Fibroblast of lung (primary cell): ENCODE measurements around the gene BTN2A1. TPM values are rescaled to one million over a fixed set of nuclear protein-coding genes. Genes with fewer than 3 reads are reported as not detected.

Experiments
- DNase-seq, 2 donors: peaks; one replicate each; pipeline versions ENCODE4 v3.0.0 to v3.0.0-alpha.2; 2010; ENCODE audit warnings: low read depth in 2 of 2
- H2AFZ ChIP-seq: 2 replicates; pipeline ENCODE4 v1.5.1; 2012; ENCODE audit warnings: low read length, control low read depth, inconsistent platforms
- H3K27ac ChIP-seq: 2 replicates; pipeline ENCODE4 v1.5.1; 2011; ENCODE audit warnings: low read length, control low read depth; ENCODE audit not compliant: insufficient read depth
- H3K27me3 ChIP-seq: 2 replicates; pipeline ENCODE4 v1.5.1; 2011; ENCODE audit warnings: mild to moderate bottlenecking, low read length; ENCODE audit not compliant: control insufficient read depth, insufficient read depth
- H3K36me3 ChIP-seq: 2 replicates; pipeline ENCODE4 v1.5.1; 2011; ENCODE audit warnings: low read length; ENCODE audit not compliant: control insufficient read depth, insufficient read depth
- H3K4me1 ChIP-seq: 2 replicates; pipeline ENCODE4 v1.5.1; 2011; ENCODE audit warnings: low read length; ENCODE audit not compliant: control insufficient read depth, insufficient read depth; ENCODE audit errors: extremely low read depth
- H3K4me2 ChIP-seq: 2 replicates; pipeline ENCODE4 v1.5.1; 2011; ENCODE audit warnings: low read length, control low read depth; ENCODE audit not compliant: insufficient read depth; ENCODE audit errors: extremely low read depth
- H3K4me3 ChIP-seq, 4 experiments: fragments of 200-600 bp in 1 of 4; sonication (generic) in 1 of 4; replicated peaks in 1 of 4; 2 replicates each; pipeline ENCODE4 v1.5.1; 2011 to 2016; ENCODE audit warnings: low read length in 4 of 4, low read depth in 3 of 4, mild to moderate bottlenecking in 3 of 4, control low read depth in 2 of 4, inconsistent platforms in 1 of 4, mixed read lengths in 1 of 4; ENCODE audit not compliant: insufficient read depth in 1 of 4; ENCODE audit errors: control extremely low read depth in 1 of 4
- H3K79me2 ChIP-seq: 2 replicates; pipeline ENCODE4 v1.5.1; 2012; ENCODE audit warnings: mild to moderate bottlenecking, low read length, inconsistent platforms; ENCODE audit not compliant: control insufficient read depth, insufficient read depth
- H3K9ac ChIP-seq: 2 replicates; pipeline ENCODE4 v1.5.1; 2011; ENCODE audit warnings: mild to moderate bottlenecking, low read length, control low read depth; ENCODE audit not compliant: insufficient read depth
- H3K9me3 ChIP-seq: 2 replicates; pipeline ENCODE4 v1.5.1; 2012; ENCODE audit warnings: low read depth, low read length; ENCODE audit not compliant: control insufficient read depth, insufficient read depth
- H4K20me1 ChIP-seq: 2 replicates; pipeline ENCODE4 v1.5.1; 2011; ENCODE audit warnings: low read length; ENCODE audit not compliant: control insufficient read depth, insufficient read depth; ENCODE audit errors: extremely low read depth
- EZH2 ChIP-seq: IDR thresholded peaks from 2 replicates; pipeline ENCODE4 v1.5.1; 2012; ENCODE audit warnings: low read length, control low read depth, mild to moderate bottlenecking; ENCODE audit errors: missing control alignments
- polyA plus RNA-seq, 2 donors: library from polyadenylated mRNA; depleted of rRNA in 1 of 2; stranded (reverse) in 1 of 2; unstranded in 1 of 2; fragments of >200 nt; gene quantifications; 2 replicates each; pipeline ENCODE4 v1.2.1, GENCODE V29; 2011 to 2012; ENCODE audit warnings: missing spikeins in 1 of 2
- total RNA-seq: library from RNA; depleted of rRNA; stranded (reverse); fragments of >200 nt; gene quantifications from 2 replicates; pipeline ENCODE4 v1.2.1, GENCODE V29; 2014
- TF ChIP-seq, protein P1 (sequence below), 2 donors: IDR thresholded peaks in 1 of 2; conservative IDR thresholded peaks in 1 of 2; 1 replicate in 1 of 2; 2 replicates in 1 of 2; pipeline ENCODE4 v1.5.1; 2011 to 2012; ENCODE audit warnings: low read length in 2 of 2, control low read depth in 1 of 2, inconsistent platforms in 1 of 2, low read depth in 1 of 2, mild to moderate bottlenecking in 1 of 2

Gene BTN2A1
- total and polyA plus RNA-seq, 2 donors (not counting 1 experiment from before 2014, with no cell fraction given), result 14.9 to 26.4 TPM

DNA sequence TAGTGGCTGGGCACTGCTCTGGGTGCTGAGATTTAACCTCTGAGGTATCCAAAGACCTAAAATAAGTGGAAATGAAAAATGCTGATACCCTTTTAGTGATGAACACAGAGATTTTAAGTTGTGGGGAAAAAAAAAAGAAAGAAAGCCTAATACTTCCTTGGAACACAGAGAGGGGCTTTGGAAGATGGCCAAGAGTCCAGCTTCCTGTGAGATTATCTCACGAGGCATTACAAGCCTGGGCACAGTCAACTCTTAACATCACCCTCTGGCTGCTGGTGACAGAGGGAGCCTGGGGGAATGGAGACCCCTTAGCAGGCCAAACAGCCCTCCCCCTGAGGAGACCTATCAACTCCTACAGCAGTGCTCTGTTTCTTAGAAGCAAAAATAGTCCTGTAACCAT lies 19.7 kb downstream of the BTN2A1 start:
- Histone ChIP-seq H2AFZ (no peak overlapping the region), H3K4me1 (peaks cover 7% of the 10 kb centered on the region), H3K79me2 (no peaks in the 10 kb centered on the region), H3K9me3 (no peaks in the 10 kb centered on the region), H3K27me3 (no peaks in the 10 kb centered on the region), H3K27ac (no peak overlapping the region), H4K20me1 (no peaks in the 10 kb centered on the region), H3K4me3 (no peak overlapping the region), H3K4me2 (no peak overlapping the region), H3K36me3 (no peaks in the 10 kb centered on the region), H3K9ac (no peak overlapping the region)
- TF ChIP-seq, protein P1, sequence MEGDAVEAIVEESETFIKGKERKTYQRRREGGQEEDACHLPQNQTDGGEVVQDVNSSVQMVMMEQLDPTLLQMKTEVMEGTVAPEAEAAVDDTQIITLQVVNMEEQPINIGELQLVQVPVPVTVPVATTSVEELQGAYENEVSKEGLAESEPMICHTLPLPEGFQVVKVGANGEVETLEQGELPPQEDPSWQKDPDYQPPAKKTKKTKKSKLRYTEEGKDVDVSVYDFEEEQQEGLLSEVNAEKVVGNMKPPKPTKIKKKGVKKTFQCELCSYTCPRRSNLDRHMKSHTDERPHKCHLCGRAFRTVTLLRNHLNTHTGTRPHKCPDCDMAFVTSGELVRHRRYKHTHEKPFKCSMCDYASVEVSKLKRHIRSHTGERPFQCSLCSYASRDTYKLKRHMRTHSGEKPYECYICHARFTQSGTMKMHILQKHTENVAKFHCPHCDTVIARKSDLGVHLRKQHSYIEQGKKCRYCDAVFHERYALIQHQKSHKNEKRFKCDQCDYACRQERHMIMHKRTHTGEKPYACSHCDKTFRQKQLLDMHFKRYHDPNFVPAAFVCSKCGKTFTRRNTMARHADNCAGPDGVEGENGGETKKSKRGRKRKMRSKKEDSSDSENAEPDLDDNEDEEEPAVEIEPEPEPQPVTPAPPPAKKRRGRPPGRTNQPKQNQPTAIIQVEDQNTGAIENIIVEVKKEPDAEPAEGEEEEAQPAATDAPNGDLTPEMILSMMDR (conservative IDR thresholded peaks at IDR 0.05 in 1 of 2, IDR thresholded peaks at IDR 0.05 in 1 of 2; ENCODE audit: low read depth in 1 of 2, low read length in 2 of 2), result no peak
- no peak for TF ChIP-seq EZH2
- no peak for DNase-seq

GRCh38 chr6:26478100-26478984 lies 20.6 kb downstream of the BTN2A1 start:
- Histone ChIP-seq H3K4me3 (no peak overlapping the region), H3K79me2 (no peaks in the 10 kb centered on the region), H3K9ac (no peak overlapping the region), H4K20me1 (no peaks in the 10 kb centered on the region), H3K27ac (no peak overlapping the region), H3K4me1 (peaks cover 5% of the 10 kb centered on the region), H3K4me2 (no peak overlapping the region), H3K9me3 (no peaks in the 10 kb centered on the region), H3K36me3 (no peaks in the 10 kb centered on the region), H3K27me3 (no peaks in the 10 kb centered on the region), H2AFZ (no peak overlapping the region)
- no peak for DNase-seq
- no peak for TF ChIP-seq EZH2

DNA sequence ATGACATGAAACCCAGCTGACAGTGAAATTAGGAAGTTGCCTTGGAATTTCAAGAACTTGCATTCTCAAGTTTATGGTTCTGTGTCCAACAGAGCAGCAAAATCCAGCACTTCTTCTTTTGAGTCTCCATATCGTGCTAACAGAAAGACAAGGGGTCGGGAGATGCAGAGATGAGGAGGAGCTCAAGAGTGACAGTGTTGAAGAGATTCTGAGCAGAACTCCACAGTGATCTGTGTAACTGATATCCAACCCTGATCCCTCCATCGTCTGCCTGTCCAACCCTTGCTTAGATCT lies 21.2 kb downstream of the BTN2A1 start:
- Histone ChIP-seq H3K4me1 (peaks cover 5% of the 10 kb centered on the region), H3K79me2 (no peaks in the 10 kb centered on the region), H3K36me3 (no peaks in the 10 kb centered on the region), H3K9ac (no peak overlapping the region), H3K27me3 (no peaks in the 10 kb centered on the region), H3K9me3 (no peaks in the 10 kb centered on the region), H3K27ac (no peak overlapping the region), H3K4me2 (no peak overlapping the region), H4K20me1 (no peaks in the 10 kb centered on the region), H2AFZ (no peak overlapping the region), H3K4me3 (no peak overlapping the region)
- DNase-seq, result no peak
- TF ChIP-seq EZH2, result no peak
- TF ChIP-seq, protein P1 (conservative IDR thresholded peaks at IDR 0.05 in 1 of 2, IDR thresholded peaks at IDR 0.05 in 1 of 2; ENCODE audit: low read depth in 1 of 2, low read length in 2 of 2), result no peak
